ENCODE measurements around the gene MAPK12.

GRCh38 chr22:50264104-50264745, 2.7 kb upstream of the MAPK12 start:
- TF ChIP-seq CTCF (conservative IDR thresholded peaks at IDR 0.05 in 1 of 2, IDR thresholded peaks at IDR 0.05 in 1 of 2; ENCODE audit: low read depth in 1 of 2, low read length in 2 of 2) (no peak), EZH2 (IDR thresholded peaks at IDR 0.05; ENCODE audit: low read length, missing control alignments) (no peak)

All from fibroblast of lung (primary cell).